SKM-1 (cell line): ENCODE data around the gene ANKRD33.

ENCODE experiments used
- DNase-seq: peaks from one replicate; lab custom pipeline; 2025; ENCODE audit not compliant: unreplicated experiment; lab: John Stamatoyannopoulos, UW

ANKRD33 gene

DNA sequence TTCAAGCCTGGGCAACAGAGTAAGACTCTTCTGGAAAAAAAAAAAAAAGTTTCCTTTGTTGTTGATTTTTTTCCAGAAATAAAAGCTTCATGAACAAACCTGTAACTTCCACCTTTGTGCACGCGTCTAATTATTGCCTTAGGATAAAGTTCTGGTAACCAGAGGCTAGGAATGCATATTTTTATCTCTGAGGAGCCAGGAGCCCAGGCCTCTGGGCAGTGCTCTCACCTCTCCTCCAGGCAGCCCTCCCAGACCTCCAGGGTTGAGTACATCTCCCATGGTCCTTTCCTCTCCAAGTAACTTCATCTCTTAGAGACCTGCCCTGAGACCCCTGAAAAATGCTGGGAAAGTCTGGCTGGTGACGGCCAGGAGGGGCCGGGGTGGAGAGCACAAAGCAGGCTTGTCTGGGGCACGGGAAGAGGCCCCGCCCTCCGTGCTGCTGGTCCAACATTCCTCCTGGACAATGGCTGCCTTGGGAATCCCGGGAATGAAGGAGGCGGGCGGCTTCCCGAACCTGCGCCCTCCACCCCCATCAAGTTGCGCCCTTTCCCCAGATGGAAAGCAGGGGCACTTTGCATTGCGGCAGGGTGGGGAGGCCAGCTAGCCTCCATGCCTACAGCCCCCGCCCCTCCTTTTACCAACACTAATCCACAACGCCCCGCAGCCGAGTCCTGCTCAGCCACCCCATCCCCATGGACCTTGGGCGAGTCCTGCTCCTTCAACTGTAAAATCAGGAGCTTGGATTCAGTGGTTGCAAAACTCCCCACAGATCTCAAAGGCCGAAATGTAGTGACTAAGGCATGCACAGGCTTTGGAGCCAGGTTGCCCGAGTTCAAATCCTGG lies 32.1 kb upstream of the ANKRD33 start:
- no peak for DNase-seq

DNA sequence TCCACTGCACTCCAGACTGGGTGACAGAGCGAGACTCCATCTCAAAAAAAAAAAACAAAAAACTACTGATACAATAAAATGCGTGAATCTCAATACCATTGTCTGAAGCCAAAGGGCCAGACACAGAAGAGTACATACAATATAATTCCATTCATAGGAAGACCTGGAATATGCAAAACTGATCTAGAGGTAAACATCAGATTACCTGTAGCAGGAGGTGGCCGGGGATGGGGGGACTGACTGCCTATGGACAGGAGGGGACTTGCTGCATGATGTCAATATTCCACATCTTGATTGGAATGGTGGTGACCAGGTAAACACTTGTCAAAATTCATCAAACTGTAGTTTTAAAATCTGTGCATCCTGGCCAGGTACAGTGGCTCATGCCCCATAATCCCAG lies 26.9 kb upstream of the ANKRD33 start:
- no peak for DNase-seq

DNA sequence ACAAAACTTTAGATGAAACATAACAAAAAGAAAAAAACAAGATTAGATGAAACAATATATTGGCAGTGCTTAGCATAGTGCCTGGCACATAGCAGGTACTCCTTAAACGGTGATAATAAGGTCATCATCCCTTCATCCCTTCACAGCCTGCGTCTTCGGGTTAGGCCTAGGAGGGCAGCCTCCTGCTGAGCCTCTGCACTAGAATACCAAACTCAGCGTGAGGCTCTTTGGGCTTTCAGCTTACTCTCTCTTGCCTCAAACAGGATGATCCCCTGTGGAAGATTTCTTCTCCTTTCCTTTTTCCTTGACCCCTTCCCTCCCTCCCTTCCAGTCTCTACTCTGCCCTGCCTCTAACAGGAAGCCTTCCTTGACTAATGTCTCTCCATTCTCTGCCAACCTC lies 25.0 kb upstream of the ANKRD33 start:
- DNase-seq: no peak

DNA sequence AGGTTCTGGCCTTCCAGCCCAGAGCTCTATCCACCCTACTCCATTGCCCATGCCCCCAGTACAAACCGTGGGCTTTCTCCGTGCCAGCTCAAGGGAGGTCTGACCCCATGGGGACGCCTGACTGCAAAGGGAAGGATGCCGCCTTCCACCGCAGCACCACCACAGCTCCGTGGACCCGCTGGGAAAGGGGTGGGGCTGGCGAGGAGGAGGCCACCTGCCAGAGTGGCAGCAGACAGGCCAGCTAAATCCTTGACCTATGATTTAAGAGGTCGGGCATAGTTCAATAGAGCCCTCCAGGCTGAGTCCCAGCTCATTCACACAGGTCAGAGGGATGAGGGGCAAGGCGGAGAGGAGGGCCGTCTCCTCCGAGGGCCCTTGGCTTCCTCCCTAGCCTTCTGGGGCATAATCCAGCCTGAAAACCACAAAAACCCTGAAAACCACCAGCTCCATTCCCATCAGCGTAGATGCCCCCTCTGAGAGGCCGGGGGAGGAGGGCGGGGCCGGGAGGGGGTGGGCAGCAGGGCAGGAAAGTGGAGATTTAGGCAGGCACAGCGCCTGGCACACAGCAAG lies 24.5 kb upstream of the ANKRD33 start:
- no peak for DNase-seq

DNA sequence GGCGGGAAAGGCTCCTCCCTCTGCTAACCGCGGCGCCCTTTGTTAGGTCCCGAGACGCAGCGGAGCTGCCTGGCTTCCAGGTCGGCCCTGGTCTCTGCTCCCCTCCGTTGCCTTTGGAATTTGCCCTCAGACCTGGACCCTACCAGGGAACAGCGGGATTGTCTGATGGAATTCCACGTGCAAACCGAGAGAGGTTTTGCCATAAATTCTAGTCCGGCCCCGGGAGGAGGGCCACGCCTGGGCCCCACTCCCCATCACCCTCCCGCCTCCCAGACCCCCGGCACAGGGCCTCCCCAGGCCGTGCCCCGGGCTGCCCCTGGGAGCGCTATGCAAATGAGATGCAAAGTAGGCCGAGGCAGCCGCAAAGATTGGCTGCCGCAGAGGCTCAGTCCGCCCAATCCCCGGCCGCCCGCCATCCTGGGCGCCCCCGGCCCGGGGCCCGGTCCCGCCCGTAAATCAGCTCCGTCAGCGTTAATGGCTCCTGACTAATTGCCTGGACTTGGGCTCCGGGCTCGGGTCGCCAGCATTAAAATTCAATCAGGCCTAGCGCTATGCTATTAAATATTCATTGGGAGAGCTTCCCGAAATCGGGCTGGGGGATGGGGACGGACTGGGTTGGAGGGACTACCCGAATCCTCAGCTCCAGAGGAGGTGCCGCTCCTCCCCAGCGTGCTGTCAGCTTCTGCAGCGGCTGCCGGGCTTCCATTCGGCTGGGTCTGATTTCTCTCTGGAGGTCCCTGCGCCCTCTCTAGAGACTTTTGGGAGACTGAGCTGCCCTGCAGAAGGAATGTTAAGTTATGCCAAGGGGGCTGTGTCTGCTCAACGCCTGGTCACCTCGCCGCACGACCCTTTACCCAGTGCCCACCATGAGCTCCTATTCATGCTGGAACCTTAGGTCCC lies 23.7 kb upstream of the ANKRD33 start:
- DNase-seq: no peak

DNA sequence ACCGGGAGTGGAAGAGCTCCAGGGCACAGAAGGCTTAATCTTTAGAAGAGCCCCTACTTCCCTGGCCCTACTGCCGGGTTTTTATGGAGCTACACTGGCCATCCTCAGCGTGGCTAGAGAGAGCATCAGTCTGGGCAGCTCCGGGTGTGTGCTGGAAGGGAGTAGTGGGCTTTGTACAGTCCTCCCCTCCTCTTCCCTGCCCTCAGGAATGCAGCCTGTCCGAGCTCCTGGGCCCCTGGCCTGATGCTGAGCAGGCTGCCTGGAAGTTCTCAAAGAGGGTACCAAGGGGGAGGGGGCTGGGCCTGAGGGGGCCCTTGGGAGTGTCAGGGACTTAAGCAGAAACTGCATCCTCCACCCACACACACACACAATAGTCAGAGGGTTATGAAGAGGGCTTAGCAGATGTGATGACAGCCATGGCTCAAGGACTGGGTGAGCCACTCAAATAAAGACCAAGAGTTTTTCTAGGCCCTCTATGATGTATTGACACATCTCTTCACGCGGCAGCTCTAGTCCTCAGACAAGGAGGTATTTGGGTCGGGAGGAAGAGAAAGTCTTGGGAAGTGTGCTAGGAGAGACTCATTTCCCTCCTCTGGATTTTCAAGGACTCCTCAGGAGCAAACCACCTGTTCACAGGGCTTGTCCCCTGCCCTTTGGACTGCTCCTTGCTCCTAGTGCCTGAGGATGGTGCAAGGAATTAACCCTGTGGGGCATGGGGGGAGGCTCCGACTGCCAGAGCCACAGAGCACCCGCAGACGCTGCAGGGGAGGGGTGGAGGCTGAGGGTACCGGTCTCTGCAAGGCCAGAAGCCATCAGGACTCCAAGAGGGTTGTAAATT lies 22.9 kb upstream of the ANKRD33 start:
- no peak for DNase-seq

DNA sequence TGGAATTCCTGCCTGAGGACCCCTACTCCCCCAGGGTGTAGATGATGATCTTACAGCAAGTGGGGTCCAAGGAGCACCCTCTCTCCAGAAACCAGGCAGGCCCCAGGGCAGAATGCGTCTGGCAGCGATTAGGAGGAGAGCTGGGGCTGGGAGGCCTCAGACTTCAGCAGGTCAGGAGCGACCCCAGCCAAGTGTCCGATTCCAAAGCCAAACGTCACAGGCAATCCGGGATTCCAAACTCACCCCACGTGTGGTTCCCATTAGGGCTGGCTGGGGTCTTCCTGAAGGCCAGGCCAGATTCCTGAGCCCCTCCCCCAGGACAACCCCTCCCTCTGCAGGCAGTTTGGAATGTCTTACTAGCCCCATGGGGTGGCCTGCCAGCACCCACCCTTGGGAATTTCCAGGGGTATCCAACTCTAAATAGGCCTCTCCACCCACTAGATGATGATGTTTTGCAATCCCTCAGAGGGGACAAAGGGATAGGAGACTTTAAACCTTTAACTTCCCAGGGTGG lies 22.1 kb upstream of the ANKRD33 start:
- DNase-seq: no peak

DNA sequence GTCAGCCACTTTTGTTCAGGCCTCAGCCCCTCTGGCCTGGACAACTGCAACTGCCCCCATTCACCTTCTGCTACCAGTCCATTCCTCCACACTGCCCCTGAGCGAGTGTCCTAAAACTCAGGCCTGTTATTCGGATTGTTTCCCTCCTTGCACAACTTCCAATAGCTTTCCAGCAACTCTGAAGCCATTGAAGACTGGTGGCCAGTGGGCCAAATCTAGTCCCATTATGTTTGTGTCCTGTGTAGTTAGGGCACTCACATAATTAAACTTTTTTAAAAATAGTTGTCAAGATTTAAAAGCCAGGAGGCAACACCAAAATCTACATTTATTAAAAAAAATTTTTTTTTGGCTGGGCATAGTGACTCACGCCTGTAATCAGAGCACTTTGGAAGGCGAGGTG lies 21.6 kb upstream of the ANKRD33 start:
- DNase-seq: no peak

DNA sequence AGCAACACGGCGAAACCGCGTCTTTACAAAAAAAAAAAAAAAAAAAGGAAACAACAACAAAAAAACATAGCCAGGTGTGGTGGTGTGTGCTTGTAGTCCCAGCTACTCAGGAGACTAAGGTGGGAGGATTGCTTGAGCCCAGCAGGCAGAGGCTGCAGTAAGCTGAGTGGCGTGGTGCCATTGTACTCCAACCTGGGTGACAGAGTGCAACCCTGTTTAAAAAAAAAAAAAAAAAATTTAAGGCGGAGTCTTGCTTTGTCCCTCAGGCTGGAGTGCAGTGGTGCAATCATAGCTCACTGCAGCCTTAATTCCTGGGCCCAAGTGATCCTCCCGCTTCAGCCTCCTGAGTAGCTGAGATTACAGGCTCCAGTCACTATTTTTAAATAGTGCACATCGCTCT lies 21.1 kb upstream of the ANKRD33 start:
- no peak for DNase-seq

DNA sequence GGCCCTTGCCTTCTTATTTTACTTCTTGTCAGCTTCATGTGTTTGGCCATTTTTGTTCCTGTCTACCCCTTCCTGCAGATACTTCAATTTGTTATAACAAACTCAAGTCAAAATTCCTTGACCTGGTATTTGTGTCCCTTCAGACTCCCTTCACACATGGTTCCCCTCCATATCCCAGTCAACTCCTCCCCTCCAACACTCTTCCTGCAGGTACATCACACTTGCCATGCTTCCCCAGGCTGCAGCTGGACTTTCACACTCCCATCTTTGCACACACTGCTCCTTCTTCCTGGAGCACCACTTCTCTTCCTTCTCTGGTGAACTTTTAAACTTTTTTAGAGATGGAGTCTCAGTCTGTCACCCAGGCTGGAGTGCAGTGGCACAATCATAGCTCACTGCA lies 20.5 kb upstream of the ANKRD33 start:
- no peak for DNase-seq

DNA sequence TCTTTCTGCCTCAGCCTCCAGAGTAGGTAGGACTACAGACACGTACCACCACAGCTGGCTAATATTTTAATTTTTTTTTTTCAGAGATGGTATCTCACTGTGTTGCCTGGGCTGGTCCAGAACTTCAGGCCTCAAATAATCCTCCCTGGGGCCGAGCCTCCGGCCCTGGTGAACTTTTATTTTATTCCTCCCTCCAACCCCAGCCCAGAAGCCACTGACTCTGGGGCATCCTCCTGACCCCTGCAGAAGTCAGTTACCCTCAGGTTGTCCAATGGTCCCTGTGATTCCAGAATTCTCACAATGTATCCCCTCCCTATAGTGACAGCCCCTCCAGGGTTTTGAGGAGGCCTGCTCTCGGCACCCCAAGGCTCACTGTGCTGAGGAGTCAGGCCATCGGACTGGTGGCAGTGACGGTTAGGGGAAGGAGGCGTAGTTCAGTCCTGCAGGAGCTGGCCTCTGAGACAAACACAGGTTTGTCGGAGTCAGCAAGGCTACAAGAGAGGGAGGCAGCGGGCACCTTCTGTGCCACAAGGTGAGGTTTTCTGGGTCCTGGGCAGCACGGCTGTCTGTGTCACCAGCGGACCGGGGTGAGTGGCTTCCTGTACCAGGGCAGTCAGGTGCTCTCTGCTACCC lies 20.0 kb upstream of the ANKRD33 start:
- DNase-seq: no peak

DNA sequence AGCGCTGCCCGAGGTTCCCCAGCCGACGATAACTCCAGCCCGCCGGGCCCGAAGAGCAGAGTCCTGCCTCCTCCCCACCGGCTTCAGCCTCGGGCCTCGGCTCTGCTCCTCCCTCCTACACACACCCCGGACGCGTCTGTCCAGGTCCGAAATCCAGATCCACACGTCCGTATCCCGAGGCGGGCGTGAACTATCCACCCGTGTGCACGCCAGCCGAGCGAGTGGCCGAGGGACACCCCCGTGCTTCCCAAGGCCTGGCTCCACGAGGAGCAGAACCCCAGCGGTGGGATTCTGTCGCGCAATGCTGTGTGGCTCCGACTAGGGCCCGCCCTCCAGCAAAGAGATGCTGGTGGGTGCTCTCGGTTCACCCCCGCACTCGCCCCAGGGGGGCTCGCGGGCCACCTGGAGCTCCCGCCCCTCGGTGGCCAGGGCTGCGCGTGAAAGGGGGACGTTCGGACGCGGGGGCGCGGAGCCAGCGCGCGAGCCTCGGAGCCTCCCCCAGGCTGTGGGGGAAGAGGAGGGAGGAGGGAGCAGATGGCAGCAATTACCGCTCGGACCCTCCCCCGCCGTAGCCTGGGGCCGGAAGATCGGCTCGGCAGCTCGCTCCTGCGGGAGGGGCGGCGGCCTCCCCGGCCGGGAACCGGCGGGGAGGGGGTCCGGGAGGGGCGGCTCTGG lies 18.9 kb upstream of the ANKRD33 start:
- no peak for DNase-seq

DNA sequence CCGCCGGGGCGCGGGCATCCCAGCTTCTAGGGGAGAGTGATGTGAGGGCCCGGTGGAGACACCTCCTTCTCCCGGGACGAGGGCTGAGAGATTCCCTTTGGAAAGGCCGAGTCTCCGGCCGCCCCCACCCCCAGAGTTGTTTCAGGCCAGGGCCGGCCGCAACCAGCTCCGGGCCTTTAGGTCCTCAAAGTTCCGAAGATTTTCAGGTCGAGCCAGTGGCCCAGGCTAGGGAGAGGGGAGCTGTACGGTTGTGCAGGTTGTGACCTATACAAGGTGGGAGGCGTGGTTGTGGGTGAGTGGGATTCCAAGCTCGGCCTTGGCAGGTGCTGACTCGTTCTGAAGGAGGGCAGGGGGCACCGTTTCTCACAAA lies 18.4 kb upstream of the ANKRD33 start:
- no peak for DNase-seq

DNA sequence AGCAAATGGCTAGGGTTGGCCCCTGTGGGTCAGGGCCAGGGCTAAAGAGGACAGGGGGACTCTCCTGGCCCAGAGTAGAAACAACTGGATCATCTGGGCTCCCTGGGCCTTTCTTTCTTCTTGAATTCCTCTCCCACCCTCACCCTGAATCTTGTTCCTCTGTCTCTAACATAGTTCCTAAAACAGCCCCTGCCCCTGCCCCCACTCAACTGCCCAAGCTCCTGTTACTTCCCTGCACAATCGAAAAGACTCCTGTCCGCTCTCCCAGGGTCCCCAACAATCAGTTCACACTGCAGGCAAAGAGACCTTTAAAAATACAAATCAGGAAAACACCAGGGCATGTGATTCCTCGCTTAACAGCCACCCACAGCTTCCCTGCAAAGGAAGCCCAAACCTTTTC lies 18.0 kb upstream of the ANKRD33 start:
- no peak for DNase-seq

DNA sequence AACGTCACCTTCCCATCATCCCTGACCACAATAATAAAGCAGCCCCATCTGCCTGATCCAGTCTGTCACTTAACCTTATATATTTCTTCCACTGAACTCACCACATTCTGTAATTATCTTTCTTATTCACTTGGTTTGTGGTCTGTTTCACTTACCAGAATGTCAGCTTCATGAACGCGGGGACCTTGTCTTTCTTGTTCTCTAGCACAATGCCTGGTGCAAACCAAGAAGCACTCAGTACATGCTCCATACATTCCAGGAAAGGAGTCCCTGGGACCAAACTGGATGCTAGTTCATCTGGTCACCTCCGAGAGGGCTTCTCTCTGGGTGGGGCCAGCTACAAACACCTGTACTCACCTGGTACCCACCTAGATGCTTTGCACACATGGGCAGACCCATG lies 17.4 kb upstream of the ANKRD33 start:
- no peak for DNase-seq

DNA sequence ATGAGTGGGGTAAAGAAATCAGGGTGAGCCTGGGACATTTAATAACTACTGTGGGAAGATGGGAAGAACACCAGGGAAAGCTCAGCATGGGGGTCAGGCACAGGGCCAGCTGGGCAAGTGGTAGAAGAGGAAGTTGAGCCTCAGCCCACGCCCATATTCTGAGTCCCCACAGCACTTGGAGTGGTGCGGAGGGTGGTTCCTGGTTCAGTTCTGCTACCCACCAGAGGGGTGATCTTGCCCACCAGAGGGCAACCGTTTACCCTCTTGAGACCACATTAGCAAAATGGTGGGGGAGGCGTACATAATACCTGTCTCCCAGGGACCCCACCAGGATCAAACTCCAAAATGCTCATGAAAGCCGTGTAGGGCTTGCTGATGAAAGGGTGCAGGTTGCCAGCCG lies 16.8 kb upstream of the ANKRD33 start:
- no peak for DNase-seq

DNA sequence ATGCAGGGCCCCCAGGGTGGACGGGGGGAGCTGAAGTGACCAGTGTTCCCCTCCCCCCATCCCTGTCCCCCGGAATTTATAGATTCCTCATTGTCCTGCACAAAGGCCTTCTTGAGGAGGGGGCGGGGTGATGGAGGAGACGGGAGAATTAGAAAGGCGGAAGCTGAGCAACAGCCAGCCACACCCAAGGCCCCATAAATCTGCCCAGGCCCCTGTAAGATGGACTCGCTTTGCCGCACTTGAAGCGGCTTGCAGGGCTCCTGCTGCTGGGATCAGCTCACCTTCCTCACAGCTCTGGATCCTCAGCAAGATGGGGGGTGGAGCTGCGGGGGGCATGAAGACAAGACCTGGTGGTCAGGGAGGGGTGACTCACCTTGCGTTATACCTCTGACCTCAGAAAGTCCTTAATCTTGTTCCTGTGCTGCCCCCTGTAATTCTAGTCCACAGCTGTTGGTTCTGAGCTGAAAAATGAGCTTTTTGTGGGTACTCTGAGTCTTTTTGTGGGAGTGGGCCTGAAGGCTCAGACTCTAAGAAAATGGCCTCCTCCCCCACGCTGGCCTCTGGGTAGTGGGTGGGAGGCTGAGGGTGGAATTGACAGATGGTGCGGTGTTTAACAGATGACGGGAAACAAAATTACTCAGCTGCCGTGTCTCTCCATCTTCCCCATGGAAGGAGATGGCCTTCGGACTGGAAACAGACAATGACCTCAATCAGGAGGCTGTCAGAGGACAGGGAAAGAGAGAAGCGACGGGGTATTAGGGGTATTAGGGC lies 15.8 kb upstream of the ANKRD33 start:
- DNase-seq: no peak

DNA sequence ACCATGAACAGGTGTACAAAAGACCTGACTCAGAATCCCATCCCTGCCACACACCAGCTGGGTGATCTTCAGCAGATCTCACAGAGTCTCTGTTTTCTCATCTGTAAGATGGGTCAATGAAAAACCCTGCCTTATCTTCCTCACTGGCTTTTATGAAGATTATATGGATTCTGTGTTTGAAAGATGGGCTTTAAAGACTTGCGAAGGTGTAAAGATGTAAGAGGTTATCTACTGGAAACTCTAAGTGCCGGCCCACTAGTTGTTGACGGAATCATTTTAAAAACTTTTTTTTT lies 15.3 kb upstream of the ANKRD33 start:
- no peak for DNase-seq

DNA sequence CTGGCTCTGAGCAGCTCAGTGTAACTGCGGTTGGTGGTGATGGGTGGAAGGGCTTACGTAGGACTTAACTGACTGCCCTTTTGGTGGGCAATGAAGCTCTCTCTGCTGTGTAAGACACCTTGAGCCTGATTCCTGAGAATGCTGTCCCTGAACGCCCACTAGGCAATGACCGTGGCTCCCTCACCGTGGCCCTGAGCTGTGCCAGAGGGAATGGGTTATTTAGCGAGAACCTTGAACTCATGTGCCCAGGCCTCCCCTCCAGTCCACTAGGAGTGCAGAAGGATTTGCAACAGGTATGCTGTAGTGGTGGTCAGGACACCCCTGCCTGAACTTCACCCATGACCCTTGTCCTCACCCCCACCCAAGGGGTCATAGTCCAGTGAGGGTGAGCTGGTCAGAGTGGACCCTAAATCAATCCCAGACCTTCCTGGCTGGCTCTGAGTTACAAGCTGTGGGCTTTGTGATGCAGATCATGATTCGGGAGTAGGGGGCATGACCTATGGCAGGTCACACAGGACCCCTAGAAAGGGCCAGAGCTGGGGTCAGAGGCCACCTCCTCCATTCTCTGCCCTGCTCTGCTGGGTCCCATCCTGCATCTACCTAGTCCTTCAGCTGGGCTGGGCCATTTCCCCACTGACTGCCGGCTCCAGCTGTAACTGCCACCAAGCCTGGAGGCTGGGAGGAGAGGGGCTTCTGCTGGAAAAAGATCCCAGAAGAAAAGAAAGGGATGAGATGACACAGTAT lies 14.5 kb upstream of the ANKRD33 start:
- no peak for DNase-seq
